Osteoblast (primary cell): ENCODE results near the gene IFITM5. TPM values are rescaled to one million over a fixed set of nuclear protein-coding genes. Genes with fewer than 3 reads are reported as not detected.

Experiments used
- DNase-seq: peaks from one replicate; pipeline ENCODE4 v3.0.0; 2011; ENCODE audit warnings: low spot score, mixed read lengths; ENCODE audit not compliant: insufficient read length; ENCODE audit errors: missing footprints
- H2AFZ ChIP-seq: 2 replicates; pipeline ENCODE4 v1.6.0; 2011; ENCODE audit warnings: mild to moderate bottlenecking, low read length
- H3K27ac ChIP-seq: 2 replicates; pipeline ENCODE4 v1.5.1; 2011; ENCODE audit warnings: mild to moderate bottlenecking, low read depth, low read length, moderate library complexity
- H3K27me3 ChIP-seq: 2 replicates; pipeline ENCODE4 v1.6.0; 2012; ENCODE audit warnings: mild to moderate bottlenecking, control low read depth, inconsistent platforms, low read length, moderate library complexity; ENCODE audit not compliant: insufficient read depth
- H3K36me3 ChIP-seq: 2 replicates; pipeline ENCODE4 v1.5.1; 2011; ENCODE audit warnings: mild to moderate bottlenecking, low read length, control low read depth, moderate library complexity; ENCODE audit not compliant: insufficient read depth
- H3K4me1 ChIP-seq: 2 replicates; pipeline ENCODE4 v1.5.1; 2011; ENCODE audit warnings: mild to moderate bottlenecking, low read length, control low read depth, moderate library complexity; ENCODE audit not compliant: insufficient read depth
- H3K4me2 ChIP-seq: 2 replicates; pipeline ENCODE4 v1.6.0; 2011; ENCODE audit warnings: mild to moderate bottlenecking, low read length; ENCODE audit not compliant: insufficient read depth
- H3K4me3 ChIP-seq: fragments of 200-600 bp; sonication (generic); 3 replicates; pipeline ENCODE4 v1.5.1; 2012; ENCODE audit warnings: mild to moderate bottlenecking, low read length, inconsistent platforms; ENCODE audit not compliant: insufficient read depth
- H3K79me2 ChIP-seq: 2 replicates; pipeline ENCODE4 v1.6.0; 2012; ENCODE audit warnings: mild to moderate bottlenecking, low read length, control low read depth, inconsistent platforms; ENCODE audit not compliant: insufficient read depth
- H3K9me3 ChIP-seq: 2 replicates; pipeline ENCODE4 v1.5.1; 2011; ENCODE audit warnings: low read depth, low read length, control low read depth
- H4K20me1 ChIP-seq: 2 replicates; pipeline ENCODE4 v1.6.0; 2012; ENCODE audit warnings: mild to moderate bottlenecking, low read length, control low read depth; ENCODE audit not compliant: insufficient read depth
- CTCF ChIP-seq: IDR thresholded peaks from 2 replicates; pipeline ENCODE4 v1.5.1; 2011; ENCODE audit warnings: mild to moderate bottlenecking, low read depth, low read length, moderate library complexity; ENCODE audit errors: extremely low read depth
- total RNA-seq: library from RNA; depleted of rRNA; stranded (reverse); fragments of >200 nt; gene quantifications from 2 replicates; pipeline ENCODE4 v1.2.3, GENCODE V29; 2012

The IFITM5 gene
- total RNA-seq, 1 donor = not detected

GRCh38 chr11:280706-281485 is 18.4 kb downstream of the IFITM5 start:
- Histone ChIP-seq H3K36me3 (no peaks in the 10 kb centered on the region), H3K4me3 (no peak overlapping the region), H3K27me3 (peaks cover 61% of the 10 kb centered on the region), H3K27ac (no peak overlapping the region), H4K20me1 (no peaks in the 10 kb centered on the region), H3K4me1 (no peaks in the 10 kb centered on the region), H3K4me2 (no peak overlapping the region), H3K79me2 (no peaks in the 10 kb centered on the region), H2AFZ (no peak overlapping the region), H3K9me3 (no peaks in the 10 kb centered on the region)
- no peak for TF ChIP-seq CTCF
- DNase-seq = peak; percentile 79

- TF ChIP-seq CTCF = no peak
- no peak overlapping the region for H3K27ac ChIP-seq
- no peaks in the 10 kb centered on the region for H4K20me1 ChIP-seq
- no peak overlapping the region for H3K4me3 ChIP-seq
- H2AFZ ChIP-seq = no peak overlapping the region
- peak overlapping the region; percentile 23 for H3K4me2 ChIP-seq
- no peaks in the 10 kb centered on the region for H3K36me3 ChIP-seq
- H3K79me2 ChIP-seq = no peaks in the 10 kb centered on the region
- H3K27me3 ChIP-seq = peaks cover 64% of the 10 kb centered on the region
- DNase-seq = peak; percentile 95
- no peaks in the 10 kb centered on the region for H3K4me1 ChIP-seq
- H3K9me3 ChIP-seq = no peaks in the 10 kb centered on the region
Measured at GRCh38 chr11:279966-280705, 19.2 kb downstream of the IFITM5 start.

GRCh38 chr11:279040-279965 is 20.0 kb downstream of the IFITM5 start:
- peak; percentile 82 for DNase-seq
- Histone ChIP-seq H3K9me3 (no peaks in the 10 kb centered on the region), H4K20me1 (no peaks in the 10 kb centered on the region), H3K4me3 (no peak overlapping the region), H3K79me2 (no peaks in the 10 kb centered on the region), H3K36me3 (no peaks in the 10 kb centered on the region), H3K27ac (no peak overlapping the region), H3K27me3 (peaks cover 64% of the 10 kb centered on the region), H3K4me2 (no peak overlapping the region), H3K4me1 (no peaks in the 10 kb centered on the region), H2AFZ (no peak overlapping the region)
- TF ChIP-seq CTCF = no peak
